Measurements from ENCODE around the gene PPP6R1.

Gene PPP6R1

DNA sequence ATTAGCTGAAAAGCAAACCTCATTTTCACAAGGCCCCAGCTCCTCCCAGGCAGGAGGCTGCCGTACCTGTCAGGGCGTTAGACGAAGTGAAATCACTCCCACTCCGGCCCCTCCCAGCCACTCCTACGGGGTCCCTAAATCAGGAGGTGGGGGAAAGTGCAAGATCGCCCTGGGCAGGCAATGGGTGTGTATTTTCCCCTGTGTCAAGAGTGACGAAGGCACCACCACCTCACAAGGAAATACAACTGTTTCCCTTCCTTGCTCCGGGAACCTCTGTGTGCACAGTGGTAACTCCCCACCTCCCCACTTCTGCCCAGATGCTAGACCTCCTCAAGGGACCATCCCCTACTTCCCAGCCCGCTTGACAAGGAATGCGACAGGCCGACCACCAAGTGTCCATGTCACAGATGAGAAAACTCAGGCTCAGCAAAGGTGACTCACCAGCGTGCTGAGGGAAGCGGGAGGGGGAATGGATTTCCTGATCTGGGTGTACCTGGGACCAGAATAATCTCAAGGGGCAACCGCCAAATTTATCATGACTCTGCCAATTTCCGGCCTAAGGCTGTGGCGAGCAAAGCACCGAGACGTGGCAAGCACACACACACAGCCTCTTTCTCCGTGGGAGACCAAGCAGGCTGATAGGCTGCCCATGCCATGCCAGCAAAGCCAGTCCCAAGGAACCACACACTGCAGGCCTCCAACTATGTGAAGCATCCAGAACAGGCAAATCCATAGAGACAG lies 7.3 kb downstream of the PPP6R1 start:
- H3K4me3 Mint-ChIP-seq, result peak overlapping the region; percentile 98
- H3K9me3 Mint-ChIP-seq, result no peaks in the 10 kb centered on the region
- peaks cover 74% of the 10 kb centered on the region for H3K4me1 Mint-ChIP-seq
- DNase-seq (ENCODE audit: low spot score in 2 of 2) (no peak), ATAC-seq (replicated peaks; ENCODE audit: extremely low read depth, poor library complexity, severe bottlenecking) (no peak)
- H3K27ac Mint-ChIP-seq (ENCODE audit: low read depth), result peak overlapping the region; percentile 92
- H3K36me3 Mint-ChIP-seq (ENCODE audit: insufficient read depth), result peaks cover 24% of the 10 kb centered on the region
- no peaks in the 10 kb centered on the region for H3K27me3 Mint-ChIP-seq

- H3K9me3 Mint-ChIP-seq, result no peaks in the 10 kb centered on the region
- H3K4me3 Mint-ChIP-seq, result peak overlapping the region; percentile 98
- H3K4me1 Mint-ChIP-seq, result peaks cover 63% of the 10 kb centered on the region
- peak overlapping the region; percentile 92 for H3K27ac Mint-ChIP-seq (ENCODE audit: low read depth)
- no peaks in the 10 kb centered on the region for H3K27me3 Mint-ChIP-seq
- H3K36me3 Mint-ChIP-seq (ENCODE audit: insufficient read depth), result peaks cover 24% of the 10 kb centered on the region
- no peak for DNase-seq (ENCODE audit: low spot score in 2 of 2)
- ATAC-seq (replicated peaks; ENCODE audit: extremely low read depth, poor library complexity, severe bottlenecking), result no peak
These were observed 8.4 kb downstream of the PPP6R1 start for GRCh38 chr19:55250262-55251036.

DNA sequence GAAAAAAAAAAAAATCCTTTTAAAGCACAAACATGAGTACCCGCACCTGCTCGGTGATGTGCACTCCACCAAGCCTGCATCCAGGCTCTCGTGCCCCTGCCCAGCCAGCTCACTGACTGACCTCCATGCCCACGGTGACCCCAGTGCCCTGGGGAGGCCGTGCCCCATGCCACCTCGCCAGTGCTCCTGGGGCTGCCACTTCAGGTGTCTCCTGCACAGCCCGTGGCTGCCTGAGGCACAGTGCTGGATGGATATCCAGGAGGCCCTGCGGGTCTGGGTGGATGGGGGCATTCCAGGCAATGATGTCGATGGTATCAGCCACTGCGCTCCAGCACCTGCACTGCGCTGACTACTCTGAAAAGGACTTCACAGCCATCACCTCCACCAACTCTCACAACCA lies 9.0 kb downstream of the PPP6R1 start:
- Mint-ChIP-seq H3K4me3 (no peak overlapping the region), H3K27ac (ENCODE audit: low read depth) (no peak overlapping the region), H3K9me3 (no peaks in the 10 kb centered on the region), H3K27me3 (no peaks in the 10 kb centered on the region), H3K36me3 (ENCODE audit: insufficient read depth) (peaks cover 29% of the 10 kb centered on the region), H3K4me1 (peaks cover 57% of the 10 kb centered on the region)
- no peak for DNase-seq (ENCODE audit: low spot score in 2 of 2)
- ATAC-seq (replicated peaks; ENCODE audit: extremely low read depth, poor library complexity, severe bottlenecking), result no peak

DNA sequence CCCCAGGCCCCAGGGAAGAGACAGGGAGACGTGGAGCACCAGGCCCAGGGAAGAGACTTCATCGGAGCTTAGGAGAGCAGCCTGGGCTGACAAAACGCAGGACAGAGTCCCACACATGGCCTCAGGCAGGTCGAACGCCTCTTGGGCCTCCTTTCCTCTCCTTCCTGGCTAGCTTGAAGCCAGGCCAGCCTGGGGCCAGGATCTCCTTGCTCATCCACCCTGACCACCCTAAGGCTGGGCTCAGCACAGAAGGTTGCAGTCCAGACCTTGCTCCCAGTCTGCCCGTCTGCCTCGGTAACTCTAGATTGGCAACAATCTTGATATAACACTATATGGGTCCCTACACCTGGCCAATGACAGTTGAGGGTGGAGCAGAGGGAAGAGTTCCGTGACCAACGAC lies 10.1 kb downstream of the PPP6R1 start:
- peaks cover 47% of the 10 kb centered on the region for H3K4me1 Mint-ChIP-seq
- peak overlapping the region; percentile 60 for H3K27ac Mint-ChIP-seq (ENCODE audit: low read depth)
- ATAC-seq (replicated peaks; ENCODE audit: extremely low read depth, poor library complexity, severe bottlenecking), result no peak

GRCh38 chr19:55248166-55248675 lies 10.6 kb downstream of the PPP6R1 start:
- H3K27ac Mint-ChIP-seq (ENCODE audit: low read depth), result peak overlapping the region; percentile 60
- H3K27me3 Mint-ChIP-seq, result no peaks in the 10 kb centered on the region
- ATAC-seq (replicated peaks; ENCODE audit: extremely low read depth, poor library complexity, severe bottlenecking) (no peak), DNase-seq (ENCODE audit: low spot score in 2 of 2) (no peak)
- H3K4me3 Mint-ChIP-seq, result peak overlapping the region; percentile 37
- no peaks in the 10 kb centered on the region for H3K9me3 Mint-ChIP-seq
- H3K4me1 Mint-ChIP-seq, result peaks cover 42% of the 10 kb centered on the region
- peaks cover 33% of the 10 kb centered on the region for H3K36me3 Mint-ChIP-seq (ENCODE audit: insufficient read depth)

More for the DNA sequence above, 10.1 kb downstream of the PPP6R1 start:
- no peak for DNase-seq (ENCODE audit: low spot score in 2 of 2)
- Mint-ChIP-seq H3K4me3 (peak overlapping the region; percentile 37), H3K36me3 (ENCODE audit: insufficient read depth) (peaks cover 31% of the 10 kb centered on the region), H3K9me3 (no peaks in the 10 kb centered on the region), H3K27me3 (no peaks in the 10 kb centered on the region)

- H3K36me3 Mint-ChIP-seq (ENCODE audit: insufficient read depth), result peaks cover 38% of the 10 kb centered on the region
- peaks cover 39% of the 10 kb centered on the region for H3K4me1 Mint-ChIP-seq
- DNase-seq (ENCODE audit: low spot score in 2 of 2), result no peak
- H3K9me3 Mint-ChIP-seq, result no peaks in the 10 kb centered on the region
- no peaks in the 10 kb centered on the region for H3K27me3 Mint-ChIP-seq
- H3K27ac Mint-ChIP-seq (ENCODE audit: low read depth), result no peak overlapping the region
- ATAC-seq (replicated peaks; ENCODE audit: extremely low read depth, poor library complexity, severe bottlenecking), result no peak
- no peak overlapping the region for H3K4me3 Mint-ChIP-seq
These were observed 11.2 kb downstream of the PPP6R1 start for GRCh38 chr19:55247621-55248099.

- DNase-seq (ENCODE audit: low spot score in 2 of 2), result no peak
- Mint-ChIP-seq H3K4me3 (no peak overlapping the region), H3K27me3 (no peaks in the 10 kb centered on the region), H3K27ac (ENCODE audit: low read depth) (no peak overlapping the region), H3K9me3 (no peaks in the 10 kb centered on the region), H3K4me1 (peaks cover 33% of the 10 kb centered on the region), H3K36me3 (ENCODE audit: insufficient read depth) (peaks cover 42% of the 10 kb centered on the region)
- no peak for ATAC-seq (replicated peaks; ENCODE audit: extremely low read depth, poor library complexity, severe bottlenecking)
These were observed 12.1 kb downstream of the PPP6R1 start for GRCh38 chr19:55246462-55247451.

DNA sequence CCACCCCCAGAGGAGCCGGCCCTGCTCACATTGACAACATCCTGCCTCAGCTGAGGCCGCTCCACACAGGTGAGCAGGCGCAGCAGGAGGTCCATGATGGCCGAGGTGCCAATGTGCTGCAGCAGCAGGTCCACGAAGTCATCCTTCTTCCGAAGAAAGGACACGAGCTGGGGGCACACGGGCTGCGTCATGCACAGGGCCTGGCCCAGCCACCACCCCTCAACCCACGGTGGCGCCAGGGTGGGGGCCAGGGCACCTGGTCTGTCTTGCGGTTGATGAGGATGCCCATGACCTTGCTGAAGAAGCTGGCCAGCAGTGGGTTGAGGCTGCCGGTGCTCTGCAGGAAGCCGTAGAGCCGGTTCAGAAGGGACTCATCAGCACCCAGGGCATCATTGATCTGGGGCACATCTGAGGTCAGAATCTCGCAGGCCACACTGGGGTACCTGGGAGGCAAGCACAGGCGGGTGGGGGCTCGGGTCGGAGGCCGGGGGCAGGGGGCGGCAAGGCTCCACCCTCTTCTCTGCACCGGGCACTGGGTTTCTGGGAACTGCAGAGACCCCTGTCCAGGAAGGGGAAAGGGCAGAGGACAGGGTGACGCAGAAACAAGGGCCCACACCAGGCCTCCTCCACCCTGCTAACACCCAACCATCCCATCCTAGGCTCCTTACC lies 13.4 kb downstream of the PPP6R1 start:
- H3K4me1 Mint-ChIP-seq, result peaks cover 19% of the 10 kb centered on the region
- no peak for DNase-seq (ENCODE audit: low spot score in 2 of 2)
- ATAC-seq (replicated peaks; ENCODE audit: extremely low read depth, poor library complexity, severe bottlenecking), result no peak
- no peak overlapping the region for H3K27ac Mint-ChIP-seq (ENCODE audit: low read depth)
- peaks cover 48% of the 10 kb centered on the region for H3K36me3 Mint-ChIP-seq (ENCODE audit: insufficient read depth)
- no peaks in the 10 kb centered on the region for H3K9me3 Mint-ChIP-seq
- H3K4me3 Mint-ChIP-seq, result no peak overlapping the region
- no peaks in the 10 kb centered on the region for H3K27me3 Mint-ChIP-seq

DNA sequence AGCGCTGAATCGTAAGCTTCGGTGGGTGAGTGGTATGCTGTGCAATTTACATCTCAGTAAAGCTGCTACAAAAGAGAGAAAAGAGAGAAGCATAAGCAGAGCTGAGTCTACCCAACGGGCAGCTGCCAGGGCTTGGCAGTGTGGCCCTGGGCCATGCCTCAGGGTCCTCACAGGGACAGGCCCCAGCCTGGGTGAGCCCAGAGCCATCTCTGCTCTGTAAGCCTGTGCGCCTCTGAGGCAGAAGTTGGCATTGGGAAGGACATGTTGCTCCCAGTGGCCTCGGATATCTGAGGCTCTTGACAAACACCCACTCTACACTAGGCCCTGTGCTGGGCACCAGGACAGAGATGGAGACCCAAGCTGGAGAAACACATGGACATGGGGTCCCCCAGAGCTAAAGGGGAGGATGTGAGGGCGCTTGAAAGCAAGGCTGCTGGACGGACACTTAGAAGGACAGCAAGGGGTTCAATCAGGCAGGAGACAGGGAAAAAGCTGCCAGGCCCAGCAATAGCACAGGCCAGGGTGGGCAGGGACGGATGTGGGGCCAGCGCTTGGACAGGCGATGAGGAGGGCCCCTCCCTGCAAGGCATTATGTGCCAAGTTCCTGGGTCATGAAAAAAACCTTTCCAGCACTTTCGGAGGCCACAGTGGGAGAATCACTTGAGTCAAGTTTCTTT lies 14.7 kb downstream of the PPP6R1 start:
- no peak overlapping the region for H3K4me3 Mint-ChIP-seq
- DNase-seq (ENCODE audit: low spot score in 2 of 2) (no peak), ATAC-seq (replicated peaks; ENCODE audit: extremely low read depth, poor library complexity, severe bottlenecking) (no peak)
- H3K9me3 Mint-ChIP-seq, result no peaks in the 10 kb centered on the region
- H3K27me3 Mint-ChIP-seq, result no peaks in the 10 kb centered on the region
- H3K36me3 Mint-ChIP-seq (ENCODE audit: insufficient read depth), result peaks cover 50% of the 10 kb centered on the region
- H3K27ac Mint-ChIP-seq (ENCODE audit: low read depth), result no peak overlapping the region
- peaks cover 18% of the 10 kb centered on the region for H3K4me1 Mint-ChIP-seq

DNA sequence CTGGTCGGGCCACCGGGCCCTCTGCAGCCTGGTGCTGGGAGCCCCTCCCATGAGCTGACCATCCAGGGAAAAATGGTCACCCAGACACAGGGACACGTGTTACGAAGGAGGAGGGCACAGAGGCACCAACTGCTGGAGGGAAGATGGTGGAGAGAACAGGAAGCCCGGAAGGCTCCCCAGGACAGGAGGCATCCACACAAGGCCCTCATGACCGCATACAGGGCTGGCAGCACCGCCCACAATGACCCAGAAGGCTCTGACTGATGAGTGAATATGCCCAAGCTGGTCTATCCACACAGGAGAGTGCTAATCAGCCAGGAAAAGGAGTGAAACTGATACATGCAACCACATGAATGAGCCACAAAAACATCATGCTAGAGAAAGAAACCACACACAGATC lies 16.3 kb downstream of the PPP6R1 start:
- peaks cover 5% of the 10 kb centered on the region for H3K4me1 Mint-ChIP-seq
- H3K4me3 Mint-ChIP-seq, result no peak overlapping the region
- no peaks in the 10 kb centered on the region for H3K9me3 Mint-ChIP-seq
- peaks cover 63% of the 10 kb centered on the region for H3K36me3 Mint-ChIP-seq (ENCODE audit: insufficient read depth)
- DNase-seq (ENCODE audit: low spot score in 2 of 2) (no peak), ATAC-seq (replicated peaks; ENCODE audit: extremely low read depth, poor library complexity, severe bottlenecking) (no peak)
- H3K27ac Mint-ChIP-seq (ENCODE audit: low read depth), result no peak overlapping the region
- H3K27me3 Mint-ChIP-seq, result no peaks in the 10 kb centered on the region

DNA sequence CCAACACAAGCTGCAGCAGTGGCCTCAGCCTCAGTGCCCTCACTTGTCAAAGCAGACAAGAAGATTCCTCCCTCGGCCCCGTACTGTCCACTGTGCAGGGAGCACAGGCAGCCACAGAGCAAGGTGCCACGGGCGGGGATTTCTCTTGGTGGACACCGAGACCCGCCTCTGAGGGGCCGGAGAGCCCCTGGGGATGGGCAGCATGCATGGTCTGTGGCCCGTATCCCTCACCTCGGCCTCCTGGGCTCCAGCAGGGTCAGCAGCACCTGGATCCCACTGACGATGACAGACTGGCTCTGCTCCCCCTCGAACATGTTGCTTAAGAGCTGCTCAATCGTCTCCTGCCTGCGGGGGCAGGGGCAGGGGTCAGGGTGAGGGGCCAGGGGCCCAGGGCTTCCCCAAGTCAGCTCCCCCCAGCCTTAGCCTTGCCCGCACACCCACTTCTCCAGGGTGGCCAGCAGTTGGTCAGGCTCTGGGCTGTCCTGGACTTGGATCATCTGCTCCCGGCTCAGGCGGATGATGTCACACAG lies 16.8 kb downstream of the PPP6R1 start:
- Mint-ChIP-seq H3K4me1 (peaks cover 5% of the 10 kb centered on the region), H3K9me3 (no peaks in the 10 kb centered on the region), H3K36me3 (ENCODE audit: insufficient read depth) (peaks cover 63% of the 10 kb centered on the region), H3K4me3 (no peak overlapping the region), H3K27ac (ENCODE audit: low read depth) (no peak overlapping the region), H3K27me3 (no peaks in the 10 kb centered on the region)
- DNase-seq (ENCODE audit: low spot score in 2 of 2) (no peak), ATAC-seq (replicated peaks; ENCODE audit: extremely low read depth, poor library complexity, severe bottlenecking) (no peak)
